H1 (cell line): Measurements from ENCODE around the gene IFI27L1. TPM values are rescaled to one million over a fixed set of nuclear protein-coding genes. Genes with fewer than 3 reads are reported as not detected.

Experiments used
- CTCF ChIA-PET: fragments of 300-600 bp; sonication (Branson Sonifier 250); formaldehyde crosslinking; loops from one replicate; lab custom pipeline; 2021; ENCODE audit not compliant: partially characterized antibody; lab: Charles Lee
- POLR2A ChIA-PET: fragments of 300-600 bp; sonication (Branson Sonifier 250); formaldehyde crosslinking; loops from one replicate; lab custom pipeline; 2021; ENCODE audit warnings: inconsistent platforms; ENCODE audit not compliant: partially characterized antibody; lab: Charles Lee
- DNase-seq, 2 experiments: peaks; one replicate each; pipeline versions ENCODE4 v3.0.0 to v3.0.0-alpha.2; 2010 to 2022; ENCODE audit warnings: low spot score in 2 of 2, low read depth in 1 of 2, mixed read lengths in 1 of 2
- FAIRE-seq: peaks from 2 replicates; lab custom pipeline; 2011; peaks lifted over from hg19 to GRCh38; lab: Jason Lieb, UNC
- H2AFZ ChIP-seq: 2 replicates; pipeline ENCODE4 v1.8.1; 2012; ENCODE audit warnings: low read length, inconsistent platforms
- H2AK5ac ChIP-seq: 2 replicates; pipeline ENCODE4 v1.6.1; 2013; ENCODE audit warnings: low read depth, low read length
- H2BK120ac ChIP-seq: replicated peaks from 2 replicates; pipeline ENCODE3; 2013; ENCODE audit warnings: low read depth, low read length, inconsistent platforms
- H2BK12ac ChIP-seq: 2 replicates; pipeline ENCODE4 v1.6.1; 2013; ENCODE audit warnings: low read depth, low read length
- H2BK15ac ChIP-seq: 2 replicates; pipeline ENCODE4 v1.6.1; 2013; ENCODE audit warnings: low read length
- H2BK20ac ChIP-seq: 2 replicates; pipeline ENCODE4 v1.6.1; 2013; ENCODE audit warnings: low read length
- H2BK5ac ChIP-seq: 2 replicates; pipeline ENCODE4 v1.6.1; 2013; ENCODE audit warnings: low read depth, low read length
- H3K14ac ChIP-seq: 2 replicates; pipeline ENCODE4 v1.6.1; 2013; ENCODE audit warnings: inconsistent platforms; ENCODE audit not compliant: insufficient read length
- H3K18ac ChIP-seq: 2 replicates; pipeline ENCODE4 v1.6.1; 2013; ENCODE audit warnings: low read length; ENCODE audit errors: extremely low read depth
- H3K23ac ChIP-seq: 2 replicates; pipeline ENCODE4 v1.6.1; 2013; ENCODE audit warnings: inconsistent platforms; ENCODE audit not compliant: insufficient read length
- H3K23me2 ChIP-seq: 2 replicates; pipeline ENCODE4 v1.6.1; 2013; ENCODE audit warnings: low read depth, low read length
- H3K27ac ChIP-seq: 2 replicates; pipeline ENCODE4 v1.6.1; 2011; ENCODE audit warnings: low read depth, low read length, inconsistent platforms
- H3K27me3 ChIP-seq, 4 experiments: replicated peaks in 1 of 4; 1 replicate in 1 of 4; 2 replicates in 3 of 4; pipeline versions ENCODE4 v1.6.1 to v1.8.1; 2011 to 2013; ENCODE audit warnings: low read length in 3 of 4, mild to moderate bottlenecking in 3 of 4, inconsistent platforms in 2 of 4, mixed read lengths in 2 of 4, moderate library complexity in 1 of 4; ENCODE audit not compliant: control insufficient read depth in 3 of 4, insufficient read depth in 3 of 4; ENCODE audit errors: extremely low read depth in 1 of 4
- H3K36me3 ChIP-seq, 4 experiments: 2 replicates each; pipeline versions ENCODE4 v1.6.1 to v1.8.1; 2011 to 2013; ENCODE audit warnings: mild to moderate bottlenecking in 4 of 4, low read length in 3 of 4, moderate library complexity in 2 of 4, control low read depth in 1 of 4, inconsistent platforms in 1 of 4; ENCODE audit not compliant: insufficient read depth in 4 of 4, control insufficient read depth in 2 of 4
- H3K4ac ChIP-seq: replicated peaks from 2 replicates; pipeline ENCODE3; 2013; ENCODE audit warnings: low read length, low read depth, mixed read lengths, inconsistent platforms; ENCODE audit not compliant: insufficient read length
- H3K4me1 ChIP-seq, 4 experiments: replicated peaks in 1 of 4; 1 replicate in 1 of 4; 2 replicates in 3 of 4; pipeline versions ENCODE4 v1.6.1 to v1.8.1; 2011 to 2013; ENCODE audit warnings: low read length in 3 of 4, inconsistent platforms in 2 of 4, mixed read lengths in 1 of 4; ENCODE audit not compliant: insufficient read depth in 4 of 4, control insufficient read depth in 3 of 4
- H3K4me2 ChIP-seq, 2 experiments: 2 replicates each; pipeline versions ENCODE4 v1.6.1 to v1.8.1; 2011 to 2013; ENCODE audit warnings: low read depth in 2 of 2, low read length in 2 of 2, control low read depth in 1 of 2, inconsistent platforms in 1 of 2, mild to moderate bottlenecking in 1 of 2; ENCODE audit not compliant: insufficient read depth in 1 of 2
- H3K4me3 ChIP-seq, 4 experiments: fragments of 200-600, 300-600 bp in 1 of 4; sonication (generic), shearing (Covaris generic), sonication (Bioruptor Twin) in 1 of 4; 2 replicates each; pipeline versions ENCODE4 v1.5.1 to v1.8.1; 2011 to 2016; ENCODE audit warnings: low read length in 4 of 4, low read depth in 3 of 4, control low read depth in 2 of 4, inconsistent platforms in 2 of 4, mild to moderate bottlenecking in 2 of 4, mixed read lengths in 1 of 4, moderate library complexity in 1 of 4; ENCODE audit not compliant: insufficient read depth in 2 of 4; ENCODE audit errors: extremely low read depth in 1 of 4
- H3K56ac ChIP-seq: replicated peaks from 2 replicates; pipeline ENCODE3; 2013; ENCODE audit warnings: low read depth, mild to moderate bottlenecking, mixed read lengths, low read length, inconsistent platforms; ENCODE audit not compliant: insufficient read length
- H3K79me1 ChIP-seq: 2 replicates; pipeline ENCODE4 v1.6.1; 2013; ENCODE audit warnings: low read depth, low read length, control low read depth
- H3K79me2 ChIP-seq, 2 experiments: 2 replicates each; pipeline versions ENCODE4 v1.6.1 to v1.8.1; 2012 to 2013; ENCODE audit warnings: low read length in 2 of 2, mild to moderate bottlenecking in 2 of 2, inconsistent platforms in 1 of 2; ENCODE audit not compliant: insufficient read depth in 2 of 2, control insufficient read depth in 1 of 2
- H3K9ac ChIP-seq, 4 experiments: replicated peaks in 1 of 4; 1 replicate in 1 of 4; 2 replicates in 3 of 4; pipeline versions ENCODE4 v1.6.1 to v1.8.1; 2011 to 2013; ENCODE audit warnings: low read depth in 3 of 4, low read length in 3 of 4, control low read depth in 2 of 4, mild to moderate bottlenecking in 2 of 4, moderate library complexity in 2 of 4, inconsistent platforms in 1 of 4; ENCODE audit errors: extremely low read depth in 1 of 4
- H3K9me3 ChIP-seq, 2 experiments: 2 replicates each; pipeline versions ENCODE4 v1.6.1 to v1.8.1; 2012 to 2013; ENCODE audit warnings: mild to moderate bottlenecking in 2 of 2, moderate library complexity in 2 of 2, control low read depth in 1 of 2, inconsistent platforms in 1 of 2, low read depth in 1 of 2, low read length in 1 of 2, mixed read lengths in 1 of 2; ENCODE audit not compliant: insufficient read depth in 2 of 2
- H4K20me1 ChIP-seq, 2 experiments: replicated peaks in 1 of 2; 2 replicates each; pipeline versions ENCODE3 to v1.8.1; 2011 to 2013; ENCODE audit warnings: inconsistent platforms in 2 of 2, low read length in 2 of 2, mild to moderate bottlenecking in 1 of 2; ENCODE audit not compliant: insufficient read depth in 2 of 2, control insufficient read depth in 1 of 2
- H4K5ac ChIP-seq: 2 replicates; pipeline ENCODE4 v1.6.1; 2013; ENCODE audit warnings: low read length, low read depth, mixed read lengths, inconsistent platforms; ENCODE audit not compliant: insufficient read length
- H4K8ac ChIP-seq: 2 replicates; pipeline ENCODE4 v1.8.0; 2013; ENCODE audit warnings: mild to moderate bottlenecking, moderate library complexity, low read length, inconsistent platforms; ENCODE audit not compliant: insufficient read depth; ENCODE audit errors: extremely low read depth
- H4K91ac ChIP-seq: replicated peaks from 2 replicates; pipeline ENCODE3; 2013; ENCODE audit warnings: low read length, mixed read lengths, inconsistent platforms; ENCODE audit not compliant: insufficient read length
- CTBP2 ChIP-seq: IDR thresholded peaks from 2 replicates; pipeline ENCODE4 v1.7.0; 2011; ENCODE audit warnings: borderline replicate concordance, mild to moderate bottlenecking, moderate library complexity, mixed read lengths, low read length; ENCODE audit not compliant: insufficient read depth, insufficient read length
- E2F6 ChIP-seq: IDR thresholded peaks from 2 replicates; pipeline ENCODE4 v1.6.1; 2012; ENCODE audit warnings: inconsistent platforms
- GABPA ChIP-seq: IDR thresholded peaks from 2 replicates; pipeline ENCODE4 v1.6.1; 2011; ENCODE audit warnings: mild to moderate bottlenecking, low read length, moderate library complexity, borderline replicate concordance; ENCODE audit not compliant: insufficient read depth
- GTF2F1 ChIP-seq: IDR thresholded peaks from 2 replicates; pipeline ENCODE4 v1.6.1; 2012; ENCODE audit warnings: low read depth, low read length, improper control_type of control experiment, borderline replicate concordance
- NRF1 ChIP-seq: IDR thresholded peaks from 2 replicates; pipeline ENCODE4 v1.6.1; 2011; ENCODE audit warnings: mild to moderate bottlenecking, low read depth, low read length, improper control_type of control experiment
- SP2 ChIP-seq: IDR thresholded peaks from 2 replicates; pipeline ENCODE4 v1.6.1; 2012; ENCODE audit warnings: mild to moderate bottlenecking, low read length, inconsistent platforms
- WGBS, 2 experiments: shearing (Covaris generic) in 1 of 2; methylation state at CpG; one replicate each; pipeline versions ENCODE4 v1.1.6 to v1.1.7; 2013 to 2015; ENCODE audit warnings: low lambda C conversion rate in 2 of 2, mixed read lengths in 2 of 2, inconsistent platforms in 1 of 2, low coverage in 1 of 2, missing lambda C conversion rate in 1 of 2; ENCODE audit not compliant: insufficient replicate concordance in 2 of 2, insufficient coverage in 1 of 2, insufficient read length in 1 of 2; ENCODE audit errors: extremely low coverage in 1 of 2, missing lambda C conversion rate in 1 of 2; 5-methylcytosine and 5-hydroxymethylcytosine counted together
- polyA plus RNA-seq, 7 experiments: library from polyadenylated mRNA; depleted of rRNA in 3 of 7; stranded (reverse) in 5 of 7; unstranded in 2 of 7; fragments of >200 nt in 5 of 7; fragments of 200-250 nt in 2 of 7; gene quantifications; 1 replicate in 5 of 7; 2 replicates in 1 of 7; 4 replicates in 1 of 7; pipeline versions ENCODE4 v1.2.1 to v1.2.3, GENCODE V29; 2011 to 2013; ENCODE audit warnings: missing spikeins in 2 of 7, mixed read lengths in 2 of 7
- total RNA-seq: library from RNA; stranded (reverse); fragmentation: NEBNext Ultra II Directional; extraction: Animal tissue kit (Norgen Biotek cat#: 25700); gene quantifications from 2 replicates; pipeline ENCODE4 v1.2.1, GENCODE V29; 2021

IFI27L1 gene
- total and polyA plus RNA-seq, 2 of the 8 experiments (the other 6 are each of a cell fraction or from before 2014, with no cell fraction given) = 21.2 to 30.5 TPM

- no peak for DNase-seq
- Histone ChIP-seq H2BK15ac (no peak overlapping the region), H2BK20ac (no peak overlapping the region), H4K91ac (no peak overlapping the region), H3K79me2 (no peaks in the 10 kb centered on the region), H2AK5ac (no peak overlapping the region), H2BK12ac (no peak overlapping the region), H3K79me1 (no peaks in the 10 kb centered on the region; the same call in 1 of the 2 replicates), H3K23ac (no peak overlapping the region), H3K14ac (no peak overlapping the region), H3K4ac (no peak overlapping the region), H3K27me3 (no peaks in the 10 kb centered on the region), H3K36me3 (peaks cover 24 to 71% (median 40%) of the 10 kb centered on the region in 4 experiments), H2BK120ac (no peak overlapping the region), H3K23me2 (no peaks in the 10 kb centered on the region), H3K9me3 (no peaks in the 10 kb centered on the region), H3K56ac (no peak overlapping the region), H2AFZ (no peak overlapping the region), H3K18ac (no peak overlapping the region), H4K8ac (no peak overlapping the region), H3K4me1 (no peaks in the 10 kb centered on the region; a peak in 1 of 7 replicates), H3K27ac (no peak overlapping the region), H4K5ac (no peak overlapping the region), H3K4me2 (no peak overlapping the region)
- CTCF ChIA-PET = interaction anchor here (1.4 to 17.4 kb wide), 7 partner anchors 10 to 376 kb away, joined by 3 to 148 read pairs (median 6); no protein-coding TSS in a partner anchor
- POLR2A ChIA-PET = interaction anchor here (0.9 to 1.4 kb wide), 2 partner anchors 11 to 22 kb away, joined by 3 read pairs; no protein-coding TSS in a partner anchor
- 91% methylated on average over 3 of the region's 3 CpGs; no CpG with 5 or more reads in 1 of the 2 experiments for WGBS, 2 experiments
- no peak for FAIRE-seq
- TF ChIP-seq SP2 (no peak), GABPA (no peak), GTF2F1 (no peak), NRF1 (no peak), E2F6 (no peak), CTBP2 (no peak)
- TF ChIP-seq, all 59 proteins: peak for 0
- Histone ChIP-seq H3K4me3 (no peak overlapping the region), H3K9ac (no peak overlapping the region), H2BK5ac (no peak overlapping the region), H4K20me1 (peaks cover 0 to 5% of the 10 kb centered on the region in 2 experiments)
These were observed 33.5 kb upstream of the IFI27L1 start for GRCh38 chr14:94047581-94047980.
